BLaER1 treated with 17β-estradiol and CSF1 and Interleukin-3, amounts not matched to agents 10 nM and 100 nM (cell line): ENCODE measurements around the gene SMC3.

Experiments used
- H3K27ac ChIP-seq, 11 experiments: shearing (Covaris generic); formaldehyde crosslinking; 2 replicates each; pipeline ENCODE4 v1.8.1; 2022
- H3K27me3 ChIP-seq, 11 experiments: shearing (Covaris generic); formaldehyde crosslinking; 2 replicates each; pipeline ENCODE4 v1.8.1; 2022
- H3K36me3 ChIP-seq, 11 experiments: shearing (Covaris generic); formaldehyde crosslinking; 2 replicates each; pipeline ENCODE4 v1.8.1; 2022
- H3K4me1 ChIP-seq, 10 experiments: shearing (Covaris generic); formaldehyde crosslinking; 2 replicates each; pipeline ENCODE4 v1.8.1; 2022
- H3K4me2 ChIP-seq, 11 experiments: shearing (Covaris generic); formaldehyde crosslinking; 2 replicates each; pipeline ENCODE4 v1.8.1; 2022
- H3K4me3 ChIP-seq, 10 experiments: shearing (Covaris generic); formaldehyde crosslinking; 2 replicates each; pipeline ENCODE4 v1.8.1; 2022
- H3K9ac ChIP-seq, 11 experiments: shearing (Covaris generic); formaldehyde crosslinking; 2 replicates each; pipeline ENCODE4 v1.8.1; 2022
- H3K9me3 ChIP-seq, 11 experiments: shearing (Covaris generic); formaldehyde crosslinking; replicated peaks in 1 of 11; 2 replicates each; pipeline ENCODE4 v1.8.1; 2022
- H4K20me1 ChIP-seq, 11 experiments: shearing (Covaris generic); formaldehyde crosslinking; 2 replicates each; pipeline ENCODE4 v1.8.1; 2022
- Cebpa-rat ChIP-seq, 11 experiments: shearing (Covaris generic); IDR thresholded peaks; 2 replicates each; pipeline ENCODE4 v1.8.1; 2022

SMC3 gene

DNA sequence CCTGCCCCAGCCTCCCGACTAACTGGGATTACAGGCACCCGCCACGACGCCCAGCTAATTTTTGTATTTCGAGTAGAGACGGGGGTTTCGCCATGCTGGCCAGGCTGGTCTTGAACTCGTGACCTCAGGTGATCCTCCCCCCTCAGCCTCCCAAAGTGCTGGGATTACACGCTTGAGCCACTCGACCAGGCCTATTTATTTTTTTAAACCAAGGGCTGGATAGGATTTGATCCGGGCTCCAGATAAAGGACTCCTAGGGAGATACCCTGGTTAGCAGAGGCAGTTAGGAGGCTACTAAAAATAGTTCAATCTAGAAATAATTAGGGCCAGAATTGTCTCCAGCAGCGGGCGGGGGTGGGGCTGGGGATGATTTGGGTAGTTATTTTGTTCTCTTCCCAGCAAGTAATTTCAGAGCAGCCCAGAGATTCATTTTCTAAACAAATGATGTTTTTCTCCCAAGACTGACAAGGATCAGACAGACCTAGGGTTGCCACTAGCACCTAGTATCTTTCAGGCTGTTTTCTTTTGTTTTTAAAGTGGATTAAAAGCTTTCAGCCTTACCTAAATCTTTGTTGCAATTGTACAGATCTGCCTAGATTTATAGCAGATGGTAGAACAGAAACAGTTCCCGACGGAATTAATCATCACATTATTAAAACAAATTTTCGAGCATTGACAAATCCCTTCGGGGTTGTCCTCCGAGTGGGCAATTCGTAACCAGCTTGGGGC lies 859 bp upstream of the SMC3 start:
- Histone ChIP-seq H3K4me1 (peaks cover 33 to 62% (median 42%) of the 10 kb centered on the region in 10 experiments), H3K9me3 (no peaks in the 10 kb centered on the region), H3K4me3 (peak overlapping the region; percentile 87 to 100 (median 97)), H3K4me2 (peak overlapping the region; percentile 72 to 89 (median 85)), H3K27ac (peak overlapping the region; percentile 90 to 98 (median 95); a peak in 20 of 22 replicates), H3K9ac (peak overlapping the region; percentile 87 to 98 (median 92)), H3K27me3 (no peaks in the 10 kb centered on the region), H3K36me3 (peaks cover 6 to 22% (median 15%) of the 10 kb centered on the region in 11 experiments; a peak in 16 of 22 replicates), H4K20me1 (peaks cover 5 to 27% (median 15%) of the 10 kb centered on the region in 11 experiments; a peak in 17 of 22 replicates)
- no peak for TF ChIP-seq Cebpa-rat (IDR thresholded peaks at IDR 0.05)

DNA sequence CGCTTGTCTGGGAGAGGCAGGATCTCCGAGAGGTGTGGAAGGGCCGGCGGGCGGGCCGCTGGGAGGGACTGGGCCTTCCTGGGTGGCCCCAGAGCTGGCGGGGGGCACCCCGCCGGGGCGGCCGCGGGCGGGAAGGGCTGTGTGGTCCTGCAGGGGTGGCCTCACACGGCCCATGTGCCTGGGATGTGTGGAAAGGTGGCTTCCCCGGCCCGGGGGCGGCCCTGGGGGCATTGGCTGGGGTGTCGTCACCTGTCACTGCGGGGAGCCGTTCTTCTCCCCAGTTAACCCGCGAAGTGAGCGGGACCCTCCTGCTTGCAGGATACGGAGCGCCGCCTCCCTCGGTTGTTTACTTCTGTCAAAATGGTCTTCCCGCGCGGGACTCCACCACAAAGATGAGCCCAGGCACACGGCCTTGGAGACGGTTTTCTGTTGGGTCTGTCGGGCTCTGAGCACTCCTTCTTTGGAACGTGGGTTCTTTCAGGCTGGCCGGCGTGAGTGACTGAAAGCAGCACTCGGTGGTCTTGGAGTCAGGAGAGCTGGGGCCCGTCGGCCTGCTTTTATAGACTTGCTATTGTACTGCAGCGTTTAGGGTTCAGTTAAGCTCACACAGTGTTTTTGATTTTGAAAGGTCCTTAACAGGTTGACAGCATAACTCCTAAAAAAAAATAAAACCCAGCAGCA lies 700 bp downstream of the SMC3 start:
- TF ChIP-seq Cebpa-rat (IDR thresholded peaks at IDR 0.05): no peak
- Histone ChIP-seq H3K9me3 (no peaks in the 10 kb centered on the region), H3K9ac (peak overlapping the region; percentile 87 to 98 (median 92)), H4K20me1 (peaks cover 5 to 39% (median 28%) of the 10 kb centered on the region in 11 experiments; a peak in 20 of 22 replicates), H3K27me3 (no peaks in the 10 kb centered on the region), H3K4me2 (peak overlapping the region; percentile 72 to 90 (median 85)), H3K4me1 (peaks cover 28 to 57% (median 42%) of the 10 kb centered on the region in 10 experiments), H3K27ac (peak overlapping the region; percentile 90 to 98 (median 95)), H3K36me3 (peaks cover 12 to 34% (median 22%) of the 10 kb centered on the region in 11 experiments; a peak in 17 of 22 replicates), H3K4me3 (peak overlapping the region; percentile 87 to 100 (median 97))

DNA sequence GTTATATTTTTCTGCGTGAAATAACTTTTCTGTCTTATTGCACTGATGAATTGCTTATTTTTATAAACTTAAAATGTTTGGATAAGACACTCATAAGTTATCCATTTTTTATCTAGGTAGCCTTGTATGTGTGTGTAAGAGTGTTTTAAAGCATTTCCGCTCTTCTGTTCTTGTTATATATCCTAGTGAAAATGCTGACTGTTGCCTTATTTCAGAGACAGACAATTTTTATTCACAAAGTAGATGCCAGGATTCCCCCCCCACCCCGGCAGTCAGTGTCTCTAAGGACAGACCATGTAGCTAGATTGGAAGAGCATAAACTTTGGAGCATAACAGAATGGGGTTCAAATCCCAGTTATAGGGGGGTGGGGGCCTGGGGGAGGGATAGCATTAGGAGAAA lies 1.6 kb downstream of the SMC3 start:
- Histone ChIP-seq H4K20me1 (peaks cover 5 to 43% (median 32%) of the 10 kb centered on the region in 11 experiments; a peak in 20 of 22 replicates), H3K9me3 (no peaks in the 10 kb centered on the region), H3K9ac (peak overlapping the region in 6 of 11 experiments; percentile 87 to 98 (median 92); a peak in 11 of 22 replicates), H3K27me3 (no peaks in the 10 kb centered on the region), H3K27ac (no peak overlapping the region), H3K4me1 (peaks cover 28 to 57% (median 42%) of the 10 kb centered on the region in 10 experiments), H3K4me2 (peak overlapping the region; percentile 72 to 90 (median 85); a peak in 21 of 22 replicates), H3K36me3 (peaks cover 12 to 40% (median 23%) of the 10 kb centered on the region in 11 experiments; a peak in 21 of 22 replicates), H3K4me3 (peak overlapping the region; percentile 87 to 100 (median 97); a peak in 16 of 20 replicates)
- TF ChIP-seq Cebpa-rat (IDR thresholded peaks at IDR 0.05): no peak

GRCh38 chr10:110569736-110570135 lies 2.2 kb downstream of the SMC3 start:
- H4K20me1 ChIP-seq: peaks cover 8 to 49% (median 38%) of the 10 kb centered on the region in 11 experiments; a peak in 21 of 22 replicates
- H3K27me3 ChIP-seq: no peaks in the 10 kb centered on the region
- peak overlapping the region in 1 of 11 experiments; percentile 2; a peak in 2 of 22 replicates for H3K9ac ChIP-seq
- TF ChIP-seq Cebpa-rat (IDR thresholded peaks at IDR 0.05): no peak
- H3K36me3 ChIP-seq: peaks cover 18 to 47% (median 29%) of the 10 kb centered on the region in 11 experiments
- H3K4me2 ChIP-seq: peak overlapping the region; percentile 72 to 90 (median 85); a peak in 21 of 22 replicates
- no peaks in the 10 kb centered on the region for H3K9me3 ChIP-seq
- no peak overlapping the region for H3K4me3 ChIP-seq
- peaks cover 28 to 56% (median 42%) of the 10 kb centered on the region in 10 experiments for H3K4me1 ChIP-seq
- no peak overlapping the region for H3K27ac ChIP-seq

GRCh38 chr10:110571093-110571743 lies 3.7 kb downstream of the SMC3 start:
- H3K9ac ChIP-seq: no peak overlapping the region
- peaks cover 8 to 60% (median 41%) of the 10 kb centered on the region in 11 experiments; a peak in 21 of 22 replicates for H4K20me1 ChIP-seq
- peak overlapping the region in 3 of 11 experiments; percentile 2 to 30 (median 7); a peak in 3 of 22 replicates for H3K4me2 ChIP-seq
- H3K4me1 ChIP-seq: peaks cover 26 to 42% (median 33%) of the 10 kb centered on the region in 10 experiments
- H3K27ac ChIP-seq: no peak overlapping the region
- peaks cover 33 to 61% (median 44%) of the 10 kb centered on the region in 11 experiments for H3K36me3 ChIP-seq
- no peaks in the 10 kb centered on the region for H3K9me3 ChIP-seq
- H3K4me3 ChIP-seq: no peak overlapping the region
- no peak for TF ChIP-seq Cebpa-rat (IDR thresholded peaks at IDR 0.05)
- H3K27me3 ChIP-seq: no peaks in the 10 kb centered on the region

GRCh38 chr10:110572862-110573261 lies 5.4 kb downstream of the SMC3 start:
- Histone ChIP-seq H3K9me3 (no peaks in the 10 kb centered on the region), H3K9ac (no peak overlapping the region), H3K27me3 (no peaks in the 10 kb centered on the region), H3K4me1 (peaks cover 17 to 34% (median 25%) of the 10 kb centered on the region in 10 experiments; a peak in 19 of 20 replicates), H3K27ac (no peak overlapping the region), H4K20me1 (peaks cover 8 to 66% (median 41%) of the 10 kb centered on the region in 11 experiments; a peak in 21 of 22 replicates), H3K4me2 (peak overlapping the region in 1 of 11 experiments; percentile 6; a peak in 1 of 22 replicates), H3K4me3 (no peak overlapping the region), H3K36me3 (peaks cover 47 to 78% (median 57%) of the 10 kb centered on the region in 11 experiments)
- no peak for TF ChIP-seq Cebpa-rat (IDR thresholded peaks at IDR 0.05)

DNA sequence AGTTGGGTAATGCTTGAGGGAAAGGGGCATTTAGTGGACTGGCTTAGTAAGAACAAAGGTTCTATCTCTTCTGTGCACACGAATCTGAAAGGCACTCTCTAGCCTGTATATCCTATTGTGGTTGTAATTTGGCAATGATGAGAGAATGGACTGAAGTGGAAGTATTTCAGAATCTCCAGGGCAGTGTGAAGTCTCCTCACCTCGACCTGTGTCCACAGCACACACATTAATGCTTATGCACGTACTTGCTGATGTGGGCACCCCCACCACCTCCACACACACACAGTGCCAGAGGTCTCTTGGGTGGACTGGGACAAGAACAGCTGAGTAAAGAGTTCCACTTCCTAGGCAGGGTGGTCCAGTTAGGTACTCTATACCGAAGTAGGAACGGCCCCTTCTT lies 6.9 kb downstream of the SMC3 start:
- no peak overlapping the region for H3K4me2 ChIP-seq
- H3K27me3 ChIP-seq: no peaks in the 10 kb centered on the region
- no peak overlapping the region for H3K9ac ChIP-seq
- H3K4me3 ChIP-seq: no peak overlapping the region
- no peak for TF ChIP-seq Cebpa-rat (IDR thresholded peaks at IDR 0.05)
- peaks cover 9 to 25% (median 17%) of the 10 kb centered on the region in 10 experiments; a peak in 19 of 20 replicates for H3K4me1 ChIP-seq
- no peak overlapping the region for H3K27ac ChIP-seq
- peaks cover 8 to 66% (median 37%) of the 10 kb centered on the region in 11 experiments; a peak in 21 of 22 replicates for H4K20me1 ChIP-seq
- H3K9me3 ChIP-seq: no peaks in the 10 kb centered on the region
- peaks cover 62 to 93% (median 73%) of the 10 kb centered on the region in 11 experiments for H3K36me3 ChIP-seq

DNA sequence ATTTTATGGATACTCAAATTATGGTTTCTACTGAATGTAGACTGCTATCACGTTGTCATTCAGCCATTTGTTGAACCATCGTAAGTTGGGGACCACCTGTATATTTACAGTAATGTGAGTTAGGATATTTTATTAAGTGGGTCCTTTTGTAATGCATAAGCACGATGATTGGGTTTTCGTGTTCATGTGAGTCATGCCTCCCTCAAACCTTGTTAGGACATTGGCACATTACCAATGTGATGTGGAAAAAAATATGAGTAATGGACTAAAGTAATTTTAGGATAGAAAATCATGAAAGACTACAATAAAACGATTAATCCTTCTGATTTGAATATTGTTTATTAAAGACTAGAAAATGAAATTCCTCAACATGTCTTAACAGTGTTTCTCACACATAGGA lies 8.7 kb downstream of the SMC3 start:
- H3K9ac ChIP-seq: no peak overlapping the region
- H3K4me1 ChIP-seq: peaks cover 0 to 10% (median 3%) of the 10 kb centered on the region in 10 experiments; a peak in 11 of 20 replicates
- H4K20me1 ChIP-seq: peaks cover 7 to 50% (median 26%) of the 10 kb centered on the region in 11 experiments; a peak in 20 of 22 replicates
- H3K27ac ChIP-seq: no peak overlapping the region
- H3K27me3 ChIP-seq: no peaks in the 10 kb centered on the region
- H3K4me3 ChIP-seq: no peak overlapping the region
- no peak overlapping the region for H3K4me2 ChIP-seq
- TF ChIP-seq Cebpa-rat (IDR thresholded peaks at IDR 0.05): no peak
- peaks cover 68 to 94% (median 79%) of the 10 kb centered on the region in 11 experiments for H3K36me3 ChIP-seq
- H3K9me3 ChIP-seq: no peaks in the 10 kb centered on the region
